Esophagus muscularis mucosa (tissue), 4 donors: Measurements from ENCODE around the gene WWOX.

Source experiments
- EP300 ChIP-seq: sonication (generic); formaldehyde crosslinking; IDR thresholded peaks from one replicate; pipeline ENCODE4 v1.6.1; 2017; ENCODE audit warnings: antibody characterized with exemption
- POLR2A ChIP-seq: fragments of 450-650 bp; IDR thresholded peaks from one replicate; pipeline ENCODE4 v1.6.1; 2017; ENCODE audit warnings: antibody characterized with exemption, moderate library complexity, mild to moderate bottlenecking, low read depth
- TF ChIP-seq, protein P1 (sequence below), 3 experiments: fragments of 200-600 bp in 2 of 3; fragments of 450-650 bp in 1 of 3; sonication (generic) in 2 of 3; IDR thresholded peaks; one replicate each; pipeline ENCODE4 v1.5.1; 2017 to 2019; ENCODE audit warnings: antibody characterized with exemption in 3 of 3, mild to moderate bottlenecking in 2 of 3, moderate library complexity in 1 of 3

GRCh38 chr16:78175287-78175686, 75.8 kb downstream of the WWOX start:
- TF ChIP-seq, protein P1, sequence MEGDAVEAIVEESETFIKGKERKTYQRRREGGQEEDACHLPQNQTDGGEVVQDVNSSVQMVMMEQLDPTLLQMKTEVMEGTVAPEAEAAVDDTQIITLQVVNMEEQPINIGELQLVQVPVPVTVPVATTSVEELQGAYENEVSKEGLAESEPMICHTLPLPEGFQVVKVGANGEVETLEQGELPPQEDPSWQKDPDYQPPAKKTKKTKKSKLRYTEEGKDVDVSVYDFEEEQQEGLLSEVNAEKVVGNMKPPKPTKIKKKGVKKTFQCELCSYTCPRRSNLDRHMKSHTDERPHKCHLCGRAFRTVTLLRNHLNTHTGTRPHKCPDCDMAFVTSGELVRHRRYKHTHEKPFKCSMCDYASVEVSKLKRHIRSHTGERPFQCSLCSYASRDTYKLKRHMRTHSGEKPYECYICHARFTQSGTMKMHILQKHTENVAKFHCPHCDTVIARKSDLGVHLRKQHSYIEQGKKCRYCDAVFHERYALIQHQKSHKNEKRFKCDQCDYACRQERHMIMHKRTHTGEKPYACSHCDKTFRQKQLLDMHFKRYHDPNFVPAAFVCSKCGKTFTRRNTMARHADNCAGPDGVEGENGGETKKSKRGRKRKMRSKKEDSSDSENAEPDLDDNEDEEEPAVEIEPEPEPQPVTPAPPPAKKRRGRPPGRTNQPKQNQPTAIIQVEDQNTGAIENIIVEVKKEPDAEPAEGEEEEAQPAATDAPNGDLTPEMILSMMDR (IDR thresholded peaks at IDR 0.05), result no peak
- no peak for TF ChIP-seq EP300
- TF ChIP-seq POLR2A, result no peak
